HG02943 (cell line): ENCODE data around the gene SUCLA2.
"Not testable (repeated sequence)": the region's sequence is repeated elsewhere in the genome, so short reads cannot be mapped to it uniquely, and the experiment has no call there.

Experiments used
- ATAC-seq: cut with Tn5 transposase; IDR thresholded peaks from one replicate; pipeline ENCODE4 v1.9.1; 2021; ENCODE audit warnings: mild to moderate bottlenecking, low read depth, moderate library complexity; ENCODE audit not compliant: unreplicated experiment

The SUCLA2 gene

GRCh38 chr13:48001114-48001881, at the start of gene SUCLA2:
Gene SUCLA2 (minus strand): TSS chr13:48001273. CDS start chr13:48001269, 4 bp downstream.
- peak; percentile 96 for ATAC-seq

- no peak for ATAC-seq
Measured at GRCh38 chr13:48050550-48050949, 49.5 kb upstream of the SUCLA2 start.

- no peak for ATAC-seq
Measured at GRCh38 chr13:48043789-48044503, 42.9 kb upstream of the SUCLA2 start.

GRCh38 chr13:48042894-48043293, 41.8 kb upstream of the SUCLA2 start:
- no peak for ATAC-seq

GRCh38 chr13:48040896-48041295, 39.8 kb upstream of the SUCLA2 start:
- no peak for ATAC-seq

GRCh38 chr13:48040049-48040448, 39.0 kb upstream of the SUCLA2 start:
- no peak for ATAC-seq

GRCh38 chr13:48038761-48039160, 37.7 kb upstream of the SUCLA2 start:
- no peak for ATAC-seq

- peak; percentile 94 for ATAC-seq
Measured at GRCh38 chr13:48037346-48038173, 36.5 kb upstream of the SUCLA2 start, which contains the start of gene NUDT15. Gene NUDT15 (plus strand): TSS chr13:48037726. CDS start chr13:48037747, 21 bp downstream.

- no peak for ATAC-seq
Measured at GRCh38 chr13:48029859-48030258, 28.8 kb upstream of the SUCLA2 start.

GRCh38 chr13:48028066-48028465, 27.0 kb upstream of the SUCLA2 start:
- no peak for ATAC-seq

- ATAC-seq = no peak
Measured at GRCh38 chr13:48019796-48020195, 18.7 kb upstream of the SUCLA2 start.

- no peak for ATAC-seq
Measured at GRCh38 chr13:48018637-48019036, 17.6 kb upstream of the SUCLA2 start.

GRCh38 chr13:48014359-48014758, 13.3 kb upstream of the SUCLA2 start:
- ATAC-seq = no peak

GRCh38 chr13:48012668-48013067, 11.6 kb upstream of the SUCLA2 start:
- no peak for ATAC-seq

- no peak for ATAC-seq
Measured at GRCh38 chr13:48010698-48011097, 9.6 kb upstream of the SUCLA2 start.

GRCh38 chr13:48009284-48009683, 8.2 kb upstream of the SUCLA2 start:
- ATAC-seq = no peak

GRCh38 chr13:48006396-48006795, 5.3 kb upstream of the SUCLA2 start:
- ATAC-seq = no peak

GRCh38 chr13:48004201-48004600, 3.1 kb upstream of the SUCLA2 start:
- no peak for ATAC-seq

- ATAC-seq = not testable (repeated sequence)
Measured at GRCh38 chr13:48001999-48002398, 926 bp upstream of the SUCLA2 start.

- peak; percentile 41 for ATAC-seq
Measured at GRCh38 chr13:48000559-48001113, 437 bp downstream of the SUCLA2 start.

GRCh38 chr13:47999973-48000372, 1.1 kb downstream of the SUCLA2 start:
- no peak for ATAC-seq
